Right renal cortex interstitium (tissue), 3 donors: ENCODE results near the gene NDUFB3. TPM values are rescaled to one million over a fixed set of nuclear protein-coding genes. Genes with fewer than 3 reads are reported as not detected.
A peak's percentile ranks its signal among the peaks of the same experiment; 100 is the strongest.
"Not testable (repeated sequence)": the region's sequence is repeated elsewhere in the genome, so short reads cannot be mapped to it uniquely, and the experiment has no call there.

Experiments
- DNase-seq, 3 donors: peaks; one replicate each; pipeline ENCODE4 v3.0.0-alpha.2; 2013; ENCODE audit warnings: low read depth in 3 of 3, low spot score in 2 of 3
- polyA plus RNA-seq, 3 donors: library from polyadenylated mRNA; unstranded; fragments of 120-200 nt; gene quantifications; one replicate each; pipeline ENCODE4 v1.2.1, GENCODE V29; 2013; ENCODE audit not compliant: insufficient read length in 3 of 3

Gene NDUFB3
- polyA plus RNA-seq, result 100 to 1,000 TPM; 131 to 137 (median 132) TPM

GRCh38 chr2:201071479-201072200, at the start of gene NDUFB3, which contains the start of gene HYCC2:
Gene NDUFB3, plus strand, starts transcription at chr2:201072001. Its CDS starts 6,882 bp downstream, at chr2:201078883.
Gene HYCC2, minus strand, starts transcription at chr2:201071671. Its CDS starts 47,662 bp downstream, at chr2:201024009.
- peak; percentile 90 to 95 (median 94) for DNase-seq

GRCh38 chr2:201024518-201024917, 47.3 kb upstream of the NDUFB3 start:
- no peak for DNase-seq

- DNase-seq, result not testable (repeated sequence)
Observed at GRCh38 chr2:201034355-201034754, 37.4 kb upstream of the NDUFB3 start.

- DNase-seq, result not testable (repeated sequence)
Observed at GRCh38 chr2:201038361-201038760, 33.4 kb upstream of the NDUFB3 start.

- no peak for DNase-seq
Observed at GRCh38 chr2:201038855-201039254, 32.9 kb upstream of the NDUFB3 start.

- DNase-seq, result no peak
Observed at GRCh38 chr2:201040867-201041628, 30.8 kb upstream of the NDUFB3 start.

- DNase-seq, result not testable (repeated sequence)
Observed at GRCh38 chr2:201042451-201042850, 29.4 kb upstream of the NDUFB3 start.

- DNase-seq, result not testable (repeated sequence)
Observed at GRCh38 chr2:201043050-201043449, 28.8 kb upstream of the NDUFB3 start.

- no peak for DNase-seq
Observed at GRCh38 chr2:201046881-201047280, 24.9 kb upstream of the NDUFB3 start.

- DNase-seq, result no peak
Observed at GRCh38 chr2:201049455-201049854, 22.3 kb upstream of the NDUFB3 start.

GRCh38 chr2:201057087-201057521, 14.7 kb upstream of the NDUFB3 start:
- DNase-seq, result no peak

- no peak for DNase-seq
Observed at GRCh38 chr2:201057715-201058248, 14.0 kb upstream of the NDUFB3 start.

GRCh38 chr2:201058914-201059313, 12.9 kb upstream of the NDUFB3 start:
- DNase-seq, result no peak

GRCh38 chr2:201059961-201060755, 11.6 kb upstream of the NDUFB3 start:
- no peak for DNase-seq

GRCh38 chr2:201063516-201063915, 8.3 kb upstream of the NDUFB3 start:
- DNase-seq, result not testable (repeated sequence)

GRCh38 chr2:201064797-201065329, 6.9 kb upstream of the NDUFB3 start:
- no peak for DNase-seq

- no peak for DNase-seq
Observed at GRCh38 chr2:201070948-201071478, 788 bp upstream of the NDUFB3 start.

GRCh38 chr2:201072201-201072530, 365 bp downstream of the NDUFB3 start:
- DNase-seq, result no peak

- DNase-seq, result no peak
Observed at GRCh38 chr2:201073071-201073470, 1.3 kb downstream of the NDUFB3 start.

- DNase-seq, result no peak
Observed at GRCh38 chr2:201074996-201075395, 3.2 kb downstream of the NDUFB3 start.
